HCT116 (cell line): ENCODE data around the gene MOB2. TPM values are rescaled to one million over a fixed set of nuclear protein-coding genes. Genes with fewer than 3 reads are reported as not detected.

Experiments
- ATAC-seq: fragments of 200-7000 bp; cut with Tn5 transposase; 2 replicates; pipeline ENCODE4 v1.9.1; 2020; ENCODE audit warnings: mild to moderate bottlenecking, moderate library complexity
- BruUV-seq: library from RNA; stranded (reverse); fragments of 400-500 nt; replicated peaks from 2 replicates; lab custom pipeline; 2021; lab: Mats Ljungman, UMichigan
- CTCF ChIA-PET: fragments of 300-600 bp; sonication (Branson Sonifier 250); formaldehyde crosslinking; loops from one replicate; lab custom pipeline; 2021; ENCODE audit warnings: antibody characterized with exemption; lab: Charles Lee
- POLR2A ChIA-PET: fragments of 300-600, 350-600 bp; sonication (Branson Sonifier 250); formaldehyde crosslinking; loops from one replicate; lab custom pipeline; 2021; ENCODE audit warnings: antibody characterized with exemption; lab: Charles Lee
- RAD21 ChIA-PET, 2 experiments: fragments of 300-600 bp; sonication (Branson Sonifier 250); formaldehyde crosslinking; loops; one replicate each; lab custom pipeline; 2023; ENCODE audit warnings: low total read pairs in 2 of 2; ENCODE audit not compliant: uncharacterized antibody in 2 of 2, unreplicated experiment in 2 of 2, low non-redundant PET in 1 of 2; lab: Charles Lee
- DNase-seq: peaks from one replicate; pipeline ENCODE4 v3.0.0-alpha.2; 2010; ENCODE audit warnings: low read depth, low spot score
- H2AFZ ChIP-seq: fragments of 200-600 bp; shearing (Covaris generic), sonication (generic); 2 replicates; pipeline ENCODE4 v1.6.1; 2017; ENCODE audit warnings: low read depth, mixed run types, mixed read lengths, antibody characterized with exemption, low read length; ENCODE audit not compliant: poor library complexity, severe bottlenecking
- H3K27ac ChIP-seq: 2 replicates; pipeline ENCODE4 v1.5.1; 2012; ENCODE audit warnings: low read depth, low read length
- H3K27me3 ChIP-seq: fragments of 200-600 bp; sonication (generic); 2 replicates; pipeline ENCODE4 v1.6.1; 2016; ENCODE audit warnings: mixed run types, low read length, mixed read lengths; ENCODE audit not compliant: insufficient read depth
- H3K36me3 ChIP-seq, 2 experiments: fragments of 200-500 bp in 1 of 2; fragments of 200-600 bp in 1 of 2; sonication (Bioruptor generic) in 1 of 2; sonication (generic) in 1 of 2; 2 replicates each; pipeline versions ENCODE4 v1.5.1 to v1.6.1; 2014 to 2016; ENCODE audit warnings: low read length in 2 of 2, inconsistent platforms in 1 of 2, mixed read lengths in 1 of 2, mixed run types in 1 of 2; ENCODE audit not compliant: insufficient read depth in 2 of 2, control insufficient read depth in 1 of 2
- H3K4me1 ChIP-seq, 2 experiments: fragments of 200-600 bp in 1 of 2; sonication (generic) in 1 of 2; 2 replicates each; pipeline versions ENCODE4 v1.5.1 to v1.6.1; 2012 to 2017; ENCODE audit warnings: low read length in 2 of 2, inconsistent platforms in 1 of 2, mild to moderate bottlenecking in 1 of 2, mixed read lengths in 1 of 2, mixed run types in 1 of 2, moderate library complexity in 1 of 2; ENCODE audit not compliant: insufficient read depth in 2 of 2, control insufficient read depth in 1 of 2
- H3K4me2 ChIP-seq: fragments of 200-600 bp; sonication (generic); 2 replicates; pipeline ENCODE4 v1.6.1; 2017; ENCODE audit warnings: mixed run types, low read length, mixed read lengths
- H3K4me3 ChIP-seq, 2 experiments: fragments of 200-600 bp in 1 of 2; sonication (generic) in 1 of 2; replicated peaks in 1 of 2; 2 replicates each; pipeline ENCODE4 v1.5.1; 2011 to 2016; ENCODE audit warnings: low read length in 2 of 2, control low read depth in 1 of 2, low read depth in 1 of 2, mild to moderate bottlenecking in 1 of 2, mixed read lengths in 1 of 2, mixed run types in 1 of 2
- H3K79me2 ChIP-seq: fragments of 200-600 bp; sonication (generic); 2 replicates; pipeline ENCODE4 v1.6.1; 2017; ENCODE audit warnings: mild to moderate bottlenecking, mixed run types, low read length, moderate library complexity, mixed read lengths; ENCODE audit not compliant: insufficient read depth
- H3K9ac ChIP-seq: fragments of 200-600 bp; sonication (generic); 2 replicates; pipeline ENCODE4 v1.6.1; 2016; ENCODE audit warnings: low read length, mixed read lengths
- H3K9me2 ChIP-seq: fragments of 200-600 bp; sonication (generic), shearing (Covaris generic); 2 replicates; pipeline ENCODE4 v1.6.1; 2017; ENCODE audit warnings: mixed run types, mild to moderate bottlenecking, moderate library complexity; ENCODE audit not compliant: insufficient read depth
- H3K9me3 ChIP-seq, 2 experiments: fragments of 200-500 bp in 1 of 2; fragments of 200-600 bp in 1 of 2; sonication (Bioruptor generic) in 1 of 2; sonication (generic) in 1 of 2; 2 replicates each; pipeline ENCODE4 v1.6.1; 2014 to 2017; ENCODE audit warnings: low read length in 2 of 2, mixed read lengths in 2 of 2, inconsistent platforms in 1 of 2, low read depth in 1 of 2, mild to moderate bottlenecking in 1 of 2, mixed run types in 1 of 2, moderate library complexity in 1 of 2; ENCODE audit not compliant: control insufficient read depth in 1 of 2, insufficient read depth in 1 of 2
- H4K20me1 ChIP-seq: fragments of 200-600 bp; sonication (generic), shearing (Covaris generic); 2 replicates; pipeline ENCODE4 v1.6.1; 2017; ENCODE audit warnings: mixed run types, mild to moderate bottlenecking, moderate library complexity; ENCODE audit not compliant: insufficient read depth
- CEBPB ChIP-seq: IDR thresholded peaks from 2 replicates; pipeline ENCODE4 v1.6.1; 2012; ENCODE audit warnings: low read depth
- EGR1 ChIP-seq: IDR thresholded peaks from 2 replicates; pipeline ENCODE4 v1.6.1; 2012; ENCODE audit warnings: low read depth
- ELF1 ChIP-seq: IDR thresholded peaks from 2 replicates; pipeline ENCODE4 v1.6.1; 2012; ENCODE audit warnings: low read depth, borderline replicate concordance
- EZH2 ChIP-seq: fragments of 200-600 bp; sonication (generic); IDR thresholded peaks from 2 replicates; pipeline ENCODE4 v1.6.1; 2017; ENCODE audit warnings: antibody characterized with exemption, mixed run types
- EZH2phosphoT487 ChIP-seq: fragments of 200-600 bp; IDR thresholded peaks from 2 replicates; pipeline ENCODE4 v1.6.1; 2018; ENCODE audit warnings: antibody characterized with exemption, borderline replicate concordance
- JUND ChIP-seq: IDR thresholded peaks from 2 replicates; pipeline ENCODE4 v1.6.1; 2012
- POLR2A ChIP-seq: IDR thresholded peaks from 2 replicates; pipeline ENCODE4 v1.7.0; 2011; ENCODE audit warnings: borderline replicate concordance; ENCODE audit not compliant: insufficient read depth, insufficient read length; ENCODE audit errors: extremely low read depth
- SRF ChIP-seq: IDR thresholded peaks from 2 replicates; pipeline ENCODE4 v1.6.1; 2012; ENCODE audit warnings: low read depth
- TCF7L2 ChIP-seq: IDR thresholded peaks from 2 replicates; pipeline ENCODE4 v1.7.0; 2011; ENCODE audit warnings: borderline replicate concordance, inconsistent platforms; ENCODE audit not compliant: insufficient read depth, insufficient read length; ENCODE audit errors: extremely low read depth
- YY1 ChIP-seq: IDR thresholded peaks from 2 replicates; pipeline ENCODE4 v1.6.1; 2011; ENCODE audit warnings: low read length, low read depth, moderate library complexity, mild to moderate bottlenecking; ENCODE audit not compliant: insufficient replicate concordance; ENCODE audit errors: extremely low read depth
- ZFX ChIP-seq: fragments of 450-650 bp; IDR thresholded peaks from 2 replicates; pipeline ENCODE4 v1.6.1; 2017
- ZNF274 ChIP-seq: fragments of 200-500 bp; sonication (Bioruptor generic); IDR thresholded peaks from 2 replicates; pipeline ENCODE4 v1.6.1; 2014; ENCODE audit warnings: mild to moderate bottlenecking, low read depth, low read length, inconsistent platforms
- intact Hi-C: fragments of 100-400 bp; cut with micrococcal nuclease; formaldehyde crosslinking; loops from 2 replicates; pipeline ENCODE4 v1.10.0; 2022
- total RNA-seq: library from RNA; stranded (reverse); gene quantifications from one replicate; pipeline ENCODE4 v1.2.1, GENCODE V29; 2021; ENCODE audit not compliant: unreplicated experiment
- TF ChIP-seq, protein P1 (sequence below): IDR thresholded peaks from 2 replicates; pipeline ENCODE4 v1.6.1; 2012; ENCODE audit warnings: low read depth
- TF ChIP-seq, protein P2 (sequence below): IDR thresholded peaks from 2 replicates; pipeline ENCODE4 v1.6.1; 2012

The MOB2 gene
- total RNA-seq, 1 experiment from 2014 or later: 25.7 TPM

DNA sequence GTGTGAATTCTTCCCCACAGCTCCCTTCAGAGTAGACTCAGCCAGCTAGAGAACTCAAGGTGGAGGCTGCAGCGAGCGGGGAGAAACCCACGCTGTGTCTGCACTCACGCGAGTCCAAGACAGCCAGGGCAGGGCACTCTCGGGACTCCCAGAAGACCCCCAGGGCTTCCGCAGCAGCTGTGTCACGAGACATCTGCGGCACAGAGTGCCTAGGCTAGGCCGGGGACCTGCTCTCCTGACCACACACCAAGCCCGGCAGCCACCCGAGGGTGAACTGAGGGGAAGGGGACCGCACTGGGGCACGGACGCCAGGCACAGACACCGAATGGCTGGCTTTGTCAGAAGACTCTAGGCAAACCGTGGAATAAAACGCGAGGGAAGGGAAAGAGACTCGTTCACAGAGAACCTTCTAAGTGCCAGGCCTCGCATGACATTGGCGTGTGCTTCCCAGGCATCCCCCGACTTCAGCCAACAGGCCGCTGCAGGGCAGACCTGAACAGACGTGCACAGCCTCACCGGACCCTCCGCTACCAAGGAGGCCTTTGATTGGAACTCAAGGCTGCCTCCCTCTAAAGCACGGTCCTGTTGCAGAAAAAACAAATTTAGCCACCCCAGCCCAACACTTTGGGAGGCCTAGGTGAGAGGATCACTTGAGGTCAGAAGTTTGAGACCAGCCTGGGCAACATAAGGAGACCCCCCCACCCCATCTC is 18.2 kb upstream of the MOB2 start (continued):
- TF ChIP-seq, protein P1, sequence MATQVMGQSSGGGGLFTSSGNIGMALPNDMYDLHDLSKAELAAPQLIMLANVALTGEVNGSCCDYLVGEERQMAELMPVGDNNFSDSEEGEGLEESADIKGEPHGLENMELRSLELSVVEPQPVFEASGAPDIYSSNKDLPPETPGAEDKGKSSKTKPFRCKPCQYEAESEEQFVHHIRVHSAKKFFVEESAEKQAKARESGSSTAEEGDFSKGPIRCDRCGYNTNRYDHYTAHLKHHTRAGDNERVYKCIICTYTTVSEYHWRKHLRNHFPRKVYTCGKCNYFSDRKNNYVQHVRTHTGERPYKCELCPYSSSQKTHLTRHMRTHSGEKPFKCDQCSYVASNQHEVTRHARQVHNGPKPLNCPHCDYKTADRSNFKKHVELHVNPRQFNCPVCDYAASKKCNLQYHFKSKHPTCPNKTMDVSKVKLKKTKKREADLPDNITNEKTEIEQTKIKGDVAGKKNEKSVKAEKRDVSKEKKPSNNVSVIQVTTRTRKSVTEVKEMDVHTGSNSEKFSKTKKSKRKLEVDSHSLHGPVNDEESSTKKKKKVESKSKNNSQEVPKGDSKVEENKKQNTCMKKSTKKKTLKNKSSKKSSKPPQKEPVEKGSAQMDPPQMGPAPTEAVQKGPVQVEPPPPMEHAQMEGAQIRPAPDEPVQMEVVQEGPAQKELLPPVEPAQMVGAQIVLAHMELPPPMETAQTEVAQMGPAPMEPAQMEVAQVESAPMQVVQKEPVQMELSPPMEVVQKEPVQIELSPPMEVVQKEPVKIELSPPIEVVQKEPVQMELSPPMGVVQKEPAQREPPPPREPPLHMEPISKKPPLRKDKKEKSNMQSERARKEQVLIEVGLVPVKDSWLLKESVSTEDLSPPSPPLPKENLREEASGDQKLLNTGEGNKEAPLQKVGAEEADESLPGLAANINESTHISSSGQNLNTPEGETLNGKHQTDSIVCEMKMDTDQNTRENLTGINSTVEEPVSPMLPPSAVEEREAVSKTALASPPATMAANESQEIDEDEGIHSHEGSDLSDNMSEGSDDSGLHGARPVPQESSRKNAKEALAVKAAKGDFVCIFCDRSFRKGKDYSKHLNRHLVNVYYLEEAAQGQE: no peak
- TF ChIP-seq EGR1 (no peak), EZH2 (no peak), ELF1 (no peak), ZNF274 (no peak), POLR2A (no peak), TCF7L2 (no peak), EZH2phosphoT487 (no peak)

DNA sequence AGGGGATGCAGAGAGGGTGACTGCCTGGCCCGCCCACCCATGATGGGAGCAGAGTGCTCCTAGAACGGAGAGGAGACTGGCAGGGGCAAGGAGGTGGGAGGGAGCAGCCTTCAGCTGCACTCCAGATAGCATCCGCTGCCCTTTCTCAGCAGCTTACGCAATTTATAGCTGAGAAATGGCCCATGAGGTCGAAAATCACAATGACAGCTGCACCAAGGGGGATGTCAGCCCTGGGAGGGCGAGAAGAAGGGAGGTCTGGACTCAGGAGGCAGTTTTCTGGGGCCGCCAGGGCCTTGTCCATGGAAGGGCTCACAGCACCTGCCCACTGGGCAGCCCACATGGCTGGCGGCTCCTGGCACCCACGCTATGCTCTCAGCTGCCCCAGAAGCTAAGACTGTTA is 17.6 kb upstream of the MOB2 start:
- intact Hi-C loops: no loop called here
- no peak overlapping the region for H3K4me3 ChIP-seq
- H3K4me1 ChIP-seq: no peaks in the 10 kb centered on the region
- no peak overlapping the region for H3K4me2 ChIP-seq
- H3K27ac ChIP-seq: no peak overlapping the region
- H3K79me2 ChIP-seq: peaks cover 20% of the 10 kb centered on the region
- H3K36me3 ChIP-seq: no peaks in the 10 kb centered on the region
- ChIA-PET POLR2A (no interaction called here), CTCF (no interaction called here), RAD21 (no interaction called here)
- H3K27me3 ChIP-seq: no peaks in the 10 kb centered on the region
- no TSS peak for BruUV-seq
- no peaks in the 10 kb centered on the region for H4K20me1 ChIP-seq
- no peak overlapping the region for H3K9ac ChIP-seq
- DNase-seq (no peak), ATAC-seq (no peak)
- H3K9me3 ChIP-seq: peaks cover 0 to 6% of the 10 kb centered on the region in 2 experiments; a peak in 1 of 4 replicates
- H3K9me2 ChIP-seq: no peaks in the 10 kb centered on the region
- no peak overlapping the region for H2AFZ ChIP-seq
- TF ChIP-seq EGR1: no peak
- no peak for TF ChIP-seq CEBPB
- TF ChIP-seq SRF: no peak
- TF ChIP-seq POLR2A: no peak
- no peak for TF ChIP-seq ELF1
- TF ChIP-seq, protein P1: no peak
- TF ChIP-seq, protein P2, sequence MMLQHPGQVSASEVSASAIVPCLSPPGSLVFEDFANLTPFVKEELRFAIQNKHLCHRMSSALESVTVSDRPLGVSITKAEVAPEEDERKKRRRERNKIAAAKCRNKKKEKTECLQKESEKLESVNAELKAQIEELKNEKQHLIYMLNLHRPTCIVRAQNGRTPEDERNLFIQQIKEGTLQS: no peak
- no peak for TF ChIP-seq JUND
- TF ChIP-seq ZFX: no peak
- no peak for TF ChIP-seq TCF7L2
- no peak for TF ChIP-seq EZH2
- TF ChIP-seq YY1: no peak
